HEK293 (cell line): ENCODE measurements around the gene WTAP.
A peak's percentile ranks its signal among the peaks of the same experiment; 100 is the strongest.

Experiments used
- CTCF ChIA-PET: fragments of 350-600 bp; formaldehyde crosslinking; extraction: SDS; loops from one replicate; lab custom pipeline; 2021; ENCODE audit warnings: antibody characterized with exemption; lab: Yijun Ruan, JAX
- POLR2A ChIA-PET: fragments of 300-600 bp; formaldehyde crosslinking; extraction: SDS; loops from one replicate; lab custom pipeline; 2020; ENCODE audit warnings: antibody characterized with exemption, inconsistent platforms; lab: Yijun Ruan, JAX
- H3K27ac ChIP-seq: fragments of 200-500 bp; sonication (Bioruptor generic); 2 replicates; pipeline ENCODE4 v1.5.1; 2014; ENCODE audit warnings: low read depth, low read length, control low read depth, inconsistent platforms; ENCODE audit errors: extremely low read depth
- H3K36me3 ChIP-seq, 2 experiments: fragments of 200-500 bp in 1 of 2; sonication (Bioruptor generic) in 1 of 2; 1 replicate in 1 of 2; 2 replicates in 1 of 2; pipeline ENCODE4 v1.5.1; 2014 to 2017; ENCODE audit warnings: inconsistent platforms in 2 of 2, low read length in 2 of 2; ENCODE audit not compliant: control insufficient read depth in 2 of 2, insufficient read depth in 1 of 2
- H3K4me1 ChIP-seq: fragments of 200-500 bp; sonication (Bioruptor generic); 2 replicates; pipeline ENCODE4 v1.5.1; 2014; ENCODE audit warnings: mild to moderate bottlenecking, low read length, inconsistent platforms; ENCODE audit not compliant: control insufficient read depth, insufficient read depth
- H3K4me3 ChIP-seq: 2 replicates; pipeline ENCODE4 v1.5.1; 2011; ENCODE audit warnings: low read depth, mild to moderate bottlenecking, control low read depth, low read length, moderate library complexity
- H3K9me3 ChIP-seq: fragments of 200-500 bp; sonication (Bioruptor generic); 2 replicates; pipeline ENCODE4 v1.5.1; 2014; ENCODE audit warnings: low read depth, low read length, inconsistent platforms; ENCODE audit not compliant: control insufficient read depth, insufficient read depth
- BCL6B ChIP-seq: fragments of 450-650 bp; formaldehyde crosslinking; IDR thresholded peaks from 2 replicates; pipeline ENCODE4 v1.5.1; 2017; ENCODE audit warnings: missing biosample characterization, missing genetic modification characterization
- ELK4 ChIP-seq: IDR thresholded peaks from 2 replicates; pipeline ENCODE4 v1.6.1; 2011; ENCODE audit warnings: mild to moderate bottlenecking, low read depth, low read length, borderline replicate concordance
- IKZF3 ChIP-seq: fragments of 450-650 bp; IDR thresholded peaks from 2 replicates; pipeline ENCODE4 v1.5.0; 2018; ENCODE audit warnings: missing biosample characterization, mild to moderate bottlenecking, missing genetic modification characterization, moderate library complexity
- KLF10 ChIP-seq: fragments of 450-650 bp; IDR thresholded peaks from 2 replicates; pipeline ENCODE4 v1.5.1; 2018; ENCODE audit warnings: missing biosample characterization, mild to moderate bottlenecking, missing genetic modification characterization
- MZF1 ChIP-seq: fragments of 450-650 bp; formaldehyde crosslinking; IDR thresholded peaks from 2 replicates; pipeline ENCODE4 v1.5.1; 2017; ENCODE audit warnings: missing biosample characterization, missing genetic modification characterization, borderline replicate concordance
- ZFP3 ChIP-seq: fragments of 450-650 bp; formaldehyde crosslinking; IDR thresholded peaks from 2 replicates; pipeline ENCODE4 v1.5.1; 2016; ENCODE audit warnings: low read depth, missing biosample characterization, missing genetic modification characterization
- ZFP37 ChIP-seq: fragments of 450-650 bp; formaldehyde crosslinking; IDR thresholded peaks from 2 replicates; pipeline ENCODE4 v1.5.1; 2016; ENCODE audit warnings: missing biosample characterization, missing genetic modification characterization
- ZFP41 ChIP-seq: fragments of 450-650 bp; formaldehyde crosslinking; IDR thresholded peaks from 2 replicates; pipeline ENCODE4 v1.5.1; 2016; ENCODE audit warnings: missing biosample characterization, missing genetic modification characterization, borderline replicate concordance
- ZNF121 ChIP-seq: fragments of 450-650 bp; formaldehyde crosslinking; IDR thresholded peaks from 2 replicates; pipeline ENCODE4 v1.5.1; 2016; ENCODE audit warnings: missing biosample characterization, missing genetic modification characterization
- ZNF16 ChIP-seq: fragments of 450-650 bp; formaldehyde crosslinking; IDR thresholded peaks from 2 replicates; pipeline ENCODE4 v1.5.1; 2016; ENCODE audit warnings: low read depth, missing biosample characterization, missing genetic modification characterization
- ZNF248 ChIP-seq: fragments of 450-650 bp; formaldehyde crosslinking; IDR thresholded peaks from 2 replicates; pipeline ENCODE4 v1.5.1; 2017; ENCODE audit warnings: missing biosample characterization, missing genetic modification characterization
- ZNF292 ChIP-seq: fragments of 450-650 bp; formaldehyde crosslinking; IDR thresholded peaks from 2 replicates; pipeline ENCODE4 v1.5.1; 2016; ENCODE audit warnings: low read depth, missing biosample characterization, missing genetic modification characterization, borderline replicate concordance
- ZNF302 ChIP-seq: fragments of 450-650 bp; formaldehyde crosslinking; IDR thresholded peaks from 2 replicates; pipeline ENCODE4 v1.5.1; 2016; ENCODE audit warnings: missing biosample characterization, missing genetic modification characterization, low read depth
- ZNF354C ChIP-seq: fragments of 450-650 bp; formaldehyde crosslinking; IDR thresholded peaks from 2 replicates; pipeline ENCODE4 v1.5.1; 2016; ENCODE audit warnings: missing biosample characterization, missing genetic modification characterization, low read depth, borderline replicate concordance
- ZNF366 ChIP-seq: fragments of 450-650 bp; formaldehyde crosslinking; conservative IDR thresholded peaks from 2 replicates; pipeline ENCODE4 v1.5.1; 2016; ENCODE audit warnings: missing biosample characterization, missing genetic modification characterization
- ZNF600 ChIP-seq: fragments of 450-650 bp; formaldehyde crosslinking; IDR thresholded peaks from 2 replicates; pipeline ENCODE4 v1.5.1; 2016; ENCODE audit warnings: missing biosample characterization, missing genetic modification characterization
- ZNF830 ChIP-seq: fragments of 450-650 bp; IDR thresholded peaks from 2 replicates; pipeline ENCODE4 v1.5.0; 2018; ENCODE audit warnings: missing biosample characterization, missing genetic modification characterization, low read depth, mild to moderate bottlenecking, moderate library complexity
- ZSCAN5A ChIP-seq: fragments of 450-650 bp; formaldehyde crosslinking; IDR thresholded peaks from 2 replicates; pipeline ENCODE4 v1.5.1; 2016; ENCODE audit warnings: missing biosample characterization, missing genetic modification characterization
- TF ChIP-seq, protein P1 (sequence below): fragments of 450-650 bp; formaldehyde crosslinking; IDR thresholded peaks from 2 replicates; pipeline ENCODE4 v1.5.1; 2016; ENCODE audit warnings: missing biosample characterization, missing genetic modification characterization
- TF ChIP-seq, protein P2 (sequence below): fragments of 450-650 bp; formaldehyde crosslinking; IDR thresholded peaks from 2 replicates; pipeline ENCODE4 v1.5.1; 2016; ENCODE audit warnings: missing biosample characterization, missing genetic modification characterization
- TF ChIP-seq, protein P3 (sequence below): fragments of 450-650 bp; formaldehyde crosslinking; IDR thresholded peaks from 2 replicates; pipeline ENCODE4 v1.5.1; 2016; ENCODE audit warnings: missing biosample characterization, missing genetic modification characterization, borderline replicate concordance
- TF ChIP-seq, protein P4 (sequence below): fragments of 450-650 bp; formaldehyde crosslinking; IDR thresholded peaks from 2 replicates; pipeline ENCODE4 v1.5.1; 2017; ENCODE audit warnings: missing biosample characterization, missing genetic modification characterization

WTAP gene

DNA sequence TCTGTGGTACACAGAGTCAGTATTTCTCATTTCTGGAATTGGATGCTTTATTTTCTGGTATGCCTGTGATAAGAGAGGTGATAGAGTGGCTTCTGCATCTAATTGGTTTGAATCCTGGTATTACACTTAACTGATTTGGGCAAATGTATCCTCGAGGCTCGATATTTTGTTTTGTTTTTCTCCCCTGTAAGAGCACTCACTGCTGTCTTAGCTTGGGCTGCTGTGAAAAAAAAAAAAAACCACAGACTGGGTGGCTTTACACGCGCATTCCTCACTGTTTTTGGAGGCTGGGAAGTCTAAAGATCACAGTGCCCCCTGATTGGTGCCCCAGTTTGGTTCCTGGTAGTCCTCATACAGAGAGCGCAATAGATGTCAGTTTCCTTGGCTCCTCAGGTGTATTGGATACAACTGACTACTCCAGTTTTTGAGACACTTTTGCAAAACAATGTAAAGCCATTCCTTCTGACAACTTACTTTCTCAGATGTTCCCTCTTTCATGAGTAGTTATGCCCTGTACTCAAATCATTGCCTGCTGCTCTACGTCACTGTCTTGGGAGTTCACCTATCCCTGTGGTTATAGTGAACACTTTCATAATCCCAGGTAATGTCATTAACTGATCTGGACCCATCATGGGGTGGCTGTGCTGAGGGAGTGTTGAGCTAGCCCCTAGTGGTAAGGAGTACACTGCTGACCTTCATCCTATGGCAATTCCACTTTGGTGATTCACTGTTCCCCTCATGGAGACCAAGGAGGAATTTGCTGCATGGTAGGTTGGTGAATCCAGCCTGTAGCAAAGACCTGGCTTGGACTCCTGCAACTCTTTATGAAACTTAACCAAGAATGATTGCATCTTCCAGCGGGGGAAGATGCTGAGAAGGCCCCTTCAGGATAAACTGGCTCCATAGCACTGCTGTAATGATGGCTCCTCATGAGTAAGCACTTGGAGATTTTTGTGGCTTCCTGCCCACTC is 31.0 kb downstream of the WTAP start:
- peaks cover 12 to 64% of the 10 kb centered on the region in 2 experiments; a peak in 2 of 3 replicates for H3K36me3 ChIP-seq
- ChIA-PET CTCF (no interaction called here), POLR2A (interaction anchor here (0.7 to 5.7 kb wide), 2 partner anchors 8 to 31 kb away, joined by 3 to 68 read pairs; partner anchors contain the start of gene WTAP)
- no peak overlapping the region for H3K4me3 ChIP-seq
- no peaks in the 10 kb centered on the region for H3K9me3 ChIP-seq
- no peaks in the 10 kb centered on the region for H3K4me1 ChIP-seq
- H3K27ac ChIP-seq = no peak overlapping the region
- TF ChIP-seq ZFP41 (tag by site-specific recombination) (no peak), MZF1 (tag by site-specific recombination) (no peak), ELK4 (no peak), ZNF16 (tag by site-specific recombination) (no peak), BCL6B (tag by site-specific recombination) (no peak), ZFP37 (tag by site-specific recombination) (no peak), ZNF354C (tag by site-specific recombination) (no peak), ZNF248 (no peak), ZFP3 (tag by site-specific recombination) (no peak), ZSCAN5A (tag by site-specific recombination) (no peak), ZNF292 (tag by site-specific recombination) (no peak), ZNF121 (tag by site-specific recombination) (no peak), KLF10 (tag by site-specific recombination) (no peak), ZNF366 (tag by site-specific recombination) (peak; percentile 26; the same call in 1 of the 2 replicates), ZNF830 (tag by site-specific recombination) (no peak), ZNF302 (tag by site-specific recombination) (no peak), ZNF600 (tag by site-specific recombination) (peak; percentile 87), IKZF3 (tag by site-specific recombination) (peak; percentile 37; the same call in 1 of the 2 replicates)
- TF ChIP-seq, protein P1, sequence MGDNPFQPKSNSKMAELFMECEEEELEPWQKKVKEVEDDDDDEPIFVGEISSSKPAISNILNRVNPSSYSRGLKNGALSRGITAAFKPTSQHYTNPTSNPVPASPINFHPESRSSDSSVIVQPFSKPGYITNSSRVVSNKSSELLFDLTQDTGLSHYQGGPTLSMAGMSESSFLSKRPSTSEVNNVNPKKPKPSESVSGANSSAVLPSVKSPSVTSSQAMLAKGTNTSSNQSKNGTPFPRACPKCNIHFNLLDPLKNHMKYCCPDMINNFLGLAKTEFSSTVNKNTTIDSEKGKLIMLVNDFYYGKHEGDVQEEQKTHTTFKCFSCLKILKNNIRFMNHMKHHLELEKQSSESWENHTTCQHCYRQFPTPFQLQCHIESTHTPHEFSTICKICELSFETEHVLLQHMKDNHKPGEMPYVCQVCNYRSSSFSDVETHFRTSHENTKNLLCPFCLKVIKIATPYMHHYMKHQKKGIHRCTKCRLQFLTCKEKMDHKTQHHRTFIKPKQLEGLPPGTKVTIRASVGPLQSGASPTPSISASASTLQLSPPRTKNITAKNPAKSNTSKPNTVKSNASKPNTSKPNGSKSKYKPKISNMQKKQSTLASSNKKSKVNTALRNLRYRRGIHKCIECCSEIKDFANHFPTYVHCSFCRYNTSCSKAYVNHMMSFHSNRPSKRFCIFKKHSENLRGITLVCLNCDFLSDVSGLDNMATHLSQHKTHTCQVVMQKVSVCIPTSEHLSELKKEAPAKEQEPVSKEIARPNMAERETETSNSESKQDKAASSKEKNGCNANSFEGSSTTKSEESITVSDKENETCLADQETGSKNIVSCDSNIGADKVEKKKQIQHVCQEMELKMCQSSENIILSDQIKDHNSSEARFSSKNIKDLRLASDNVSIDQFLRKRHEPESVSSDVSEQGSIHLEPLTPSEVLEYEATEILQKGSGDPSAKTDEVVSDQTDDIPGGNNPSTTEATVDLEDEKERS (tag by site-specific recombination) = no peak
- TF ChIP-seq, protein P2, sequence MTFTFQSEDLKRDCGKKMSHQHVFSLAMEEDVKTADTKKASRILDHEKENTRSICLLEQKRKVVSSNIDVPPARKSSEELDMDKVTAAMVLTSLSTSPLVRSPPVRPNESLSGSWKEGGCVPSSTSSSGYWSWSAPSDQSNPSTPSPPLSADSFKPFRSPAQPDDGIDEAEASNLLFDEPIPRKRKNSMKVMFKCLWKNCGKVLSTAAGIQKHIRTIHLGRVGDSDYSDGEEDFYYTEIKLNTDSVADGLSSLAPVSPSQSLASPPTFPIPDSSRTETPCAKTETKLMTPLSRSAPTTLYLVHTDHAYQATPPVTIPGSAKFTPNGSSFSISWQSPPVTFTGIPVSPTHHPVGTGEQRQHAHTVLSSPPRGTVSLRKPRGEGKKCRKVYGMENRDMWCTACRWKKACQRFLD = no peak
- TF ChIP-seq, protein P3, sequence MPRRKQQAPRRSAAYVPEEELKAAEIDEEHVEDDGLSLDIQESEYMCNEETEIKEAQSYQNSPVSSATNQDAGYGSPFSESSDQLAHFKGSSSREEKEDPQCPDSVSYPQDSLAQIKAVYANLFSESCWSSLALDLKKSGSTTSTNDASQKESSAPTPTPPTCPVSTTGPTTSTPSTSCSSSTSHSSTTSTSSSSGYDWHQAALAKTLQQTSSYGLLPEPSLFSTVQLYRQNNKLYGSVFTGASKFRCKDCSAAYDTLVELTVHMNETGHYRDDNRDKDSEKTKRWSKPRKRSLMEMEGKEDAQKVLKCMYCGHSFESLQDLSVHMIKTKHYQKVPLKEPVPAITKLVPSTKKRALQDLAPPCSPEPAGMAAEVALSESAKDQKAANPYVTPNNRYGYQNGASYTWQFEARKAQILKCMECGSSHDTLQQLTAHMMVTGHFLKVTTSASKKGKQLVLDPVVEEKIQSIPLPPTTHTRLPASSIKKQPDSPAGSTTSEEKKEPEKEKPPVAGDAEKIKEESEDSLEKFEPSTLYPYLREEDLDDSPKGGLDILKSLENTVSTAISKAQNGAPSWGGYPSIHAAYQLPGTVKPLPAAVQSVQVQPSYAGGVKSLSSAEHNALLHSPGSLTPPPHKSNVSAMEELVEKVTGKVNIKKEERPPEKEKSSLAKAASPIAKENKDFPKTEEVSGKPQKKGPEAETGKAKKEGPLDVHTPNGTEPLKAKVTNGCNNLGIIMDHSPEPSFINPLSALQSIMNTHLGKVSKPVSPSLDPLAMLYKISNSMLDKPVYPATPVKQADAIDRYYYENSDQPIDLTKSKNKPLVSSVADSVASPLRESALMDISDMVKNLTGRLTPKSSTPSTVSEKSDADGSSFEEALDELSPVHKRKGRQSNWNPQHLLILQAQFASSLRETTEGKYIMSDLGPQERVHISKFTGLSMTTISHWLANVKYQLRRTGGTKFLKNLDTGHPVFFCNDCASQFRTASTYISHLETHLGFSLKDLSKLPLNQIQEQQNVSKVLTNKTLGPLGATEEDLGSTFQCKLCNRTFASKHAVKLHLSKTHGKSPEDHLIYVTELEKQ = no peak
- TF ChIP-seq, protein P4, sequence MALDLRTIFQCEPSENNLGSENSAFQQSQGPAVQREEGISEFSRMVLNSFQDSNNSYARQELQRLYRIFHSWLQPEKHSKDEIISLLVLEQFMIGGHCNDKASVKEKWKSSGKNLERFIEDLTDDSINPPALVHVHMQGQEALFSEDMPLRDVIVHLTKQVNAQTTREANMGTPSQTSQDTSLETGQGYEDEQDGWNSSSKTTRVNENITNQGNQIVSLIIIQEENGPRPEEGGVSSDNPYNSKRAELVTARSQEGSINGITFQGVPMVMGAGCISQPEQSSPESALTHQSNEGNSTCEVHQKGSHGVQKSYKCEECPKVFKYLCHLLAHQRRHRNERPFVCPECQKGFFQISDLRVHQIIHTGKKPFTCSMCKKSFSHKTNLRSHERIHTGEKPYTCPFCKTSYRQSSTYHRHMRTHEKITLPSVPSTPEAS (tag by site-specific recombination) = no peak
